Measurements from ENCODE around the gene PRCC.

DNA sequence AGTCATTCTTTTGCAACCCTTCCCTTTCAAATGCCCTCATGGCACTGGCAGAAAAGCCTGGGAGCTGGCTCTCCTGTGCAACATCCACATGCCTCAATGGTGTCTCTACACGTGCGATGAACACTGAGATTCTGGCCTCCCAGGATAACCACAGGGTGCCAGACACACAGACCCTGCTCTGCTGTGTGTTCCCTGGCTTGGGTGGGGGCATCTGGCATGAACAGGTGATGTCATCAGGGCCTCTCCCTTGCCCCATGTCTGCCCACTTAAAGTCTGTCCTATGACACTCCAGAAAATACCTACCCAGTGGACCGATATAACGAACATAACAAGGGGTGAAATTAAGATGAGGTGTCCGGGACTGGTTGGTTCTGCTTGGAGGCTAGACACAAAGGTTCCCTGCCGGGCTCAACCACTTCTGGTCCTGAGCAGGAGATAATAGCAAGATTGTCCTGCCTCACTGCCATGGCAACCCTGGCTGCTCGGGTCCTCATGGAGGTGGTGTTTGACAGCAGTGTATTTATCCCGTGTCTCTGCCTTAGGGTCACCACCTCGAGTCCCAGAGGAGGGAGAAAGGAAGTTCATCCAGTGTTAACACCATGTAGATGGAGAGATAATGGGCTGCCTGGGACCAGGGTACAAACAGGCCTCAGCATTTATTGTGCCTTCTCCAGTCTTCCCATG lies 72.2 kb downstream of the PRCC start:
- no peak for TF ChIP-seq EZH2 (IDR thresholded peaks at IDR 0.05; ENCODE audit: low read length)
- TF ChIP-seq, protein P1, sequence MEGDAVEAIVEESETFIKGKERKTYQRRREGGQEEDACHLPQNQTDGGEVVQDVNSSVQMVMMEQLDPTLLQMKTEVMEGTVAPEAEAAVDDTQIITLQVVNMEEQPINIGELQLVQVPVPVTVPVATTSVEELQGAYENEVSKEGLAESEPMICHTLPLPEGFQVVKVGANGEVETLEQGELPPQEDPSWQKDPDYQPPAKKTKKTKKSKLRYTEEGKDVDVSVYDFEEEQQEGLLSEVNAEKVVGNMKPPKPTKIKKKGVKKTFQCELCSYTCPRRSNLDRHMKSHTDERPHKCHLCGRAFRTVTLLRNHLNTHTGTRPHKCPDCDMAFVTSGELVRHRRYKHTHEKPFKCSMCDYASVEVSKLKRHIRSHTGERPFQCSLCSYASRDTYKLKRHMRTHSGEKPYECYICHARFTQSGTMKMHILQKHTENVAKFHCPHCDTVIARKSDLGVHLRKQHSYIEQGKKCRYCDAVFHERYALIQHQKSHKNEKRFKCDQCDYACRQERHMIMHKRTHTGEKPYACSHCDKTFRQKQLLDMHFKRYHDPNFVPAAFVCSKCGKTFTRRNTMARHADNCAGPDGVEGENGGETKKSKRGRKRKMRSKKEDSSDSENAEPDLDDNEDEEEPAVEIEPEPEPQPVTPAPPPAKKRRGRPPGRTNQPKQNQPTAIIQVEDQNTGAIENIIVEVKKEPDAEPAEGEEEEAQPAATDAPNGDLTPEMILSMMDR (optimal IDR thresholded peaks at IDR 0.05 in 1 of 3, IDR thresholded peaks at IDR 0.05 in 1 of 3, conservative IDR thresholded peaks at IDR 0.05 in 1 of 3; ENCODE audit: extremely low read depth in 1 of 3, insufficient read depth in 2 of 3, low read length in 3 of 3), result no peak

Data from keratinocyte (primary cell).